ENCODE results near the gene JADE1.

JADE1 gene

DNA sequence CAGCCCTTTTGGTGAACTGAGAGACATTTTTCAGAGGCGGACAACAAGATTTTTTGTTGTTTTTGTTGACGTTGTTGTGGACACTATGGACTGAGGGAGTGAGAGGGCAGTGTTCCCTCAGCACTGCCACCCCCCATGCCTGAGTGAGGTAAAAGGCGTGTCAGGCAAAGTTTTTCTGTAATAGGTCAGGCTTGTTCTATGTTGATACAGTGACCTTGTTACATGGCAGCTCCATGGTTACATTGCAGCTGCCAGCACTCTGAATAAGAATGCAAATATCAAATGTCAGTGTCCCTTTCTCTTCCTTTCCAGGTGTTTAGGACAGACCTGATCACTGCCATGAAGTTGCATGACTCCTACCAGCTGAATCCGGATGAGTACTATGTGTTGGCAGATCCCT lies 36.6 kb downstream of the JADE1 start:
- DNase-seq (ENCODE audit: low spot score) = no peak

DNA sequence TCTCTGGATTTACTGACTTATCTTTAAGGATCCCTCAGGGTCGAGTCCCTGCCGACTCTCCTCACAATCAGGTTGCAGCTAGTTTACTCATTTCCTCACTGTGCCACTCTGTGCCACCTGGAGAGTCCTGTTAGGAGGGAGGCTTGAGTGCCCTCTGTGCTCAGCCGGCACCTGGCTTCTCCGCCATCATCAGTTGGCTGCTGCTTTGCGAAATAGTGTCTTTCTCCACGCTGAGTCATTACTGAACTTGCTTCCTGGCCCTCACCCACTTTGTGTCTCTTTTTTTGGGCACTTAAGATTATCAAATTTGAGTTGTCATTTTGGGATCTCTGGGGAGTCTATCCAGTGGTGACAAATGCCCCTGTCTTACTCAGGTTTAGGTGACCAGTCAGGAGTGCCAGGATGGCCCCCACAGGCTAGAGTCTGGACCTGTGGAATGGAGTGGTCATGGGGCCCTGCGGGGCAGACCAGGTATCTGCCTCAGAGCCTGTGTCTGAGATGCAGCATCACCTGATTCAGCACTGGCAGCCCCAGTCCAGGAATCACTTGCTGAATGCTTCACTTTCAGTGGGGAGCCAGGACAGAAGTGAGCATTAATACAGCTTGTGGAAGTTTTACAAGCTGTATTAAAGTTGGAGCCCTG lies 37.7 kb downstream of the JADE1 start:
- no peak for DNase-seq (ENCODE audit: low spot score)

DNA sequence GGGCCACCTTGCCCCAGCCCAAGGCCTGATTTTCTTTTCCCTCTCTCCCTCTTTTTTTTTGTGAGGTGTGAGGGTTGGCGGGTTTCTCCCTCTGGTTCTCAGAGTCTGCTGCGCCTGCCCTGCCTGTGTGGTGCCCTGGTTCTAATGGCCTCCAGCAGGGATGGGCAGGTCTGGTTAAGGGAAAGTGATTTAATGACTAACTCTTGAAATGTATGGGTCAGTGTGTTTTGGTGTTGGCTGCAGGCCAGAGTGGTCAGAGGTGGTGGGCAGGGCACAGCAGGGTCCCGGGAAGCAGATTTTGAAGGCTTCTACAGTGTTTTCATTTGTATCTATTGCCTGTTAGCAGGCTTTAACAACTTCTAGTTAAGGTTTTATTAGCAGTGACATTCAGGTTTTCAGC lies 39.0 kb downstream of the JADE1 start:
- DNase-seq (ENCODE audit: low spot score) = no peak

DNA sequence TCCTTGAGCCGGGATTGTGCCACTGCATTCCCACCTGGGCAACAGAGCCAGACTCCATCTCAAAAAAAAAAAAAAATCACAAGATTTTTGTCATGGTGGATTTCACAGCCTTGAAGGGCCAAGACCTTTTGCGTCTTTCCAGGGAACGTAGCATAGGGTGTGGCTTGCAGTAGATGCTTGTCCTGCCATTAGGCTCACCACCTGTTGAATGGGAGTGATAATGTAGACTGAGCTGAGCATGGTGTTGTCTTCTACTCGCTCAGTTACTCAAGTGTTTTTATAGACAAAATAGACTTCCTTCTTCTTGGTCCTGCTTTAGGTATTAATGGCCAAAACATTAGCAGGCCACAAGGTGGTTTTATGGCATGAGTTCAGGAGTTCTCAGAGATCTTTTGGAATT lies 40.8 kb downstream of the JADE1 start:
- DNase-seq (ENCODE audit: low spot score) = no peak

- DNase-seq (ENCODE audit: low spot score) = no peak
Measured at GRCh38 chr4:128853741-128854140, 44.2 kb downstream of the JADE1 start.

- no peak for DNase-seq (ENCODE audit: low spot score)
Measured at GRCh38 chr4:128854433-128854832, 44.9 kb downstream of the JADE1 start.

DNA sequence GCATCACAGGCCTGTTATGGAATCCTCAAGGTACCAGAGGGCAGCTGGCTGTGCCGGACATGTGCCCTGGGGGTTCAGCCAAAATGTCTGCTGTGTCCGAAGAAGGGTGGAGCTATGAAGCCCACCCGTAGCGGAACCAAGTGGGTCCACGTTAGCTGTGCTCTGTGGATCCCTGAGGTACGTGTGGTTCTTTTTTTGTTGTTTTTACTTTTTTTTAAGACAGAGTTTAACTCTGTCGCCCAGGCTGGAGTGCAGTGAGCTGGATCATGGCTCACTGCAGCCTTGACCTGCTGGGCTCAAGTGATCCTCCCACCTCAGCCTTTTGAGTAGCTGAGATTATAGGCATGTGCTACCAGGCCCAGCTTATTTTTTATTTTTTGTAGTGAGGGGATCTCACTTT lies 46.1 kb downstream of the JADE1 start:
- no peak for DNase-seq (ENCODE audit: low spot score)

GRCh38 chr4:128856246-128856645 lies 46.7 kb downstream of the JADE1 start:
- DNase-seq (ENCODE audit: low spot score) = no peak

GRCh38 chr4:128858879-128859671 lies 49.6 kb downstream of the JADE1 start:
- DNase-seq (ENCODE audit: low spot score) = no peak

- no peak for DNase-seq (ENCODE audit: low spot score)
Measured at GRCh38 chr4:128859887-128860677, 50.6 kb downstream of the JADE1 start.

DNA sequence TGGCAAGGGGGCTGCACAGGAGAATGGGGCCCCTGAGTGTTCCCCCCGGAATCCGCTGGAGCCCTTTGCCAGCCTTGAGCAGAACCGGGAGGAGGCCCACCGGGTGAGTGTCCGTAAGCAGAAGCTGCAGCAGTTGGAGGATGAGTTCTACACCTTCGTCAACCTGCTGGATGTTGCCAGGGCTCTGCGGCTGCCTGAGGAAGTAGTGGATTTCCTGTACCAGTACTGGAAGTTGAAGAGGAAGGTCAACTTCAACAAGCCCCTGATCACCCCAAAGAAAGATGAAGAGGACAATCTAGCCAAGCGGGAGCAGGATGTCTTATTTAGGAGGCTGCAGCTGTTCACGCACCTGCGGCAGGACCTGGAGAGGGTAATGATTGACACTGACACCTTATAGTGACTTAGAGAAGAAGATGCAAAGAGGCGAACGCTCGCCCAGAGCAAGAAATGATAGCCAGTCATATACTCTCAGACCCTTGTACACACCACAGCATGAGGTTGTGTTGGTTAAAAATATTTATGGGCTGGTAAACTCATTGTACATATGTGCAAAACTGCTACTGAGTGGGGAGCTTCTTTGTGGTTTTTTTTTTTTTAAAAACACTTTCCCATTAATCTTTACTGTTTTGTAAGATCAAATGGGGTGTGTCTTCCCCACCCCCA lies 52.5 kb downstream of the JADE1 start:
- DNase-seq (ENCODE audit: low spot score) = no peak

DNA sequence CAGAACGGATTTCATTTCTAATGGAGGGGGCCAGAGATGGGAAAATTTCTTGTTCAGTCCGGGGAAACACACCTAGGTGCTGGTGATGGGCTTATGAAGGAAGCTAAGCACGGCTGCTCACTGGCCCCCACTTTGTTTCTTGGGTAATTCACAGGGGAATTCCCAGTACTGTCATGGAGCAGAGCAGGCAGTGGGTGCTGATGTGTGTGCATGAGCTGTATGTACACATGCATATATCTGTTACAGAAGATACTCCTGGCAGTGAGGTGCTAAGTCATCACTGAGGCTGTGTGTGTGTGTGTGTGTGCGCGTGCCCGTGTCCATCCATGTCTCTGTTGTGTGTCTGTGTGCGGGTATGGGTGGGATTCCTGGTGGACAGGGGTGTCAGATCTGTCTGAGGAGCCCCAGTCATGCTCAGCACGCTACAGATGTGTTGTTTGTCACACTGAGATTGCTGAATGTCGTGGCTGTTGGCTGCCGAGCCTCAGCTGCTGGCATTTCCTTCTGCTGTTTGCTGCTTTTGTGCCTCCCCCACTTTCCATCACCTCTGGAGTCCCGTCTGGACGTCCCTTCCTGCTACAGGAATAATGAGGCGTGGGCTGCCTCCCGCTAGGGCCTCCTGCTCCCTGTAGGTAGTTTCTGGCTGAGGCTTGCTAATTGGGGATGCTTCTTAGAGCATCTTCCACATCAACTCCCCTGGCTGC lies 53.3 kb downstream of the JADE1 start:
- DNase-seq (ENCODE audit: low spot score) = peak; percentile 45

GRCh38 chr4:128863312-128864075 lies 54.0 kb downstream of the JADE1 start:
- DNase-seq (ENCODE audit: low spot score) = peak; percentile 82

DNA sequence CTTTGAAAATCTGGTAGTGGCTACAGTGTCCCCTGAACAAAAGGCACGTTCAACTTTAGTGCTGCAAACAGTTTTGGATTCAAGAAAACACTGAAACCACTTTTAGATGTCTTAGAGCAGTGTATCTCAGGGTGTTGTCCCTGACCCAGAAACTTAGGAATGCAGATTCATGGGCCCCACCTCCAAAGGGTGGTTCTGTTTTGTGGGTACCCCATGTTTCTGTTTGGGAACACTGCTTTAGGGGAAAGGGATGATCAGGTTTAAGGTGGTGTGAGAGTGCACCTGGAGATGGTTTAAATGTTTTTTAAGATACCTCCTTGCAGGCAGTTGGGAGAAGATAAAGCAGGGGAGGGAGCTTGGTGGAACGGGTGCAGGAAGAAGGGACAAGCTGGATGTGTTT lies 55.6 kb downstream of the JADE1 start:
- no peak for DNase-seq (ENCODE audit: low spot score)

- no peak for DNase-seq (ENCODE audit: low spot score)
Measured at GRCh38 chr4:128866269-128866668, 56.8 kb downstream of the JADE1 start.

- DNase-seq (ENCODE audit: low spot score) = no peak
Measured at GRCh38 chr4:128866691-128867090, 57.2 kb downstream of the JADE1 start.

DNA sequence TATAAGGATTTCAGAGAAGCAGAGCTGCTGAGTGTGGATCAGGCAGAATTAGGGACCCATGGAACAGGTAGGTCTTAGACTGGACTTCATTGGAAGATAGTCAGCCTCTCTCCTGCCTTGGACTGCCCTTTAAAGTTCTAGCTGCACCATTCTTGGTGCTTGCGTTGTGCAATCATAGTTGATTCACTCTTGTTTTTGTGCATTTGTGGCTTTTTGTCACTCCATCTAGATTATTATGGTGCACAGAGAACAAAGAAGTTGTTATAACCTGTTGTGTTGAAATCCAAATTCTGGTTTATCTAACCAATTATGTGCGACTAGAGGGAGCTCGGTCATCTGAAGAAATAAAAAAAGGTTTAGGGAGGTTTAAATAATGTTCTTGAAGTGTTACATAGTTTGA lies 59.3 kb downstream of the JADE1 start:
- DNase-seq (ENCODE audit: low spot score) = no peak

DNA sequence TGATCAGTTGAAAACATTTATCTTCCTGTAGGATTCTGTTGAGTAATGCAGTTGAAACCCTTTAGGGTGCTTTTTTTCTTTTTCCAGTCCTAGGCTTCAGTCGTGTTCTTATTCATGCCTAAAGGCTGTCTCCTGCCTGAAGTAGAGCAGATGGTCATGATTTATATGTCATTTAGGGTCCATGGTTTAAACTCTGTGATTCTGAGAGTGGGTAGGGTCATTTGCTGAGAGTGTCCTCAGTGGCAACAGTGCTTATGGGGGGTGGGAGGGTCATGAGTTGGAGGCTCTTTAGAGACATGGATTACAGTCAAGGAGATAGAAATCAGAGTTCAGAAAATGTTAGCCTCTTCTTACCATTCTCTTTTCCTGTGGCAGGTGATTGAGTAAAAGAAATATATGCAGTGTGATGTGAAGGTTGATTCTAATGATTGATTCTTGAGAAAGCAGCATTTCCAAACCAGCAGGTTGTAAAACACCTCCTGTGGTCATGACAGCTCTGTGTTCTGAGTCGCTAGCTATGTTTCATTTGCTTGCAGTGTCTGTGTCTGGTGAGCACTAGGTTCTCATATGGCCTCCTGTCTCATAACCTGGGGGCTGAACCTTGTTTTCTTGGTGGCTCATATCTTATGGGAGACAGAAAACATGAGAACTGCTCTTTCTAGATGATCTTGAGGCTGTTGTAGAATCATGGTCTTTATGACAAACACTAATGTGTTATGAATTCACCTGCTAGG lies 60.4 kb downstream of the JADE1 start:
- DNase-seq (ENCODE audit: low spot score) = no peak

DNA sequence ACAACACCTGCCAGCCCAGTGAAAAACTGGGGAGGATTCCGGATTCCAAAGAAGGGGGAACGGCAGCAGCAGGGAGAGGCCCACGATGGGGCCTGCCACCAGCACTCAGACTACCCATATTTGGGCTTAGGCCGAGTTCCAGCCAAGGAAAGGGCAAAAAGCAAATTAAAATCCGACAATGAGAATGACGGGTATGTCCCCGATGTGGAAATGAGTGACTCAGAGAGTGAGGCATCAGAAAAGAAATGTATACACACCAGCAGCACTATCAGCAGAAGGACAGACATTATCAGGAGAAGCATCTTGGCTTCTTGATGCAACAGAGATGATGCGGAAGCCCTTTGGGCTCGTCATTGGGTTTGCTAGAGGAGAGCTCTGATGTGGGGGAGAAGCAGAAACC lies 62.4 kb downstream of the JADE1 start:
- DNase-seq (ENCODE audit: low spot score) = no peak

GRCh38 chr4:128876200-128876599 lies 66.7 kb downstream of the JADE1 start:
- DNase-seq (ENCODE audit: low spot score) = no peak

Data from D341Med (cell line).